OCI-LY7 (cell line): ENCODE results near the gene APEX1. TPM values are rescaled to one million over a fixed set of nuclear protein-coding genes. Genes with fewer than 3 reads are reported as not detected.
A peak's percentile ranks its signal among the peaks of the same experiment; 100 is the strongest.

Source experiments
- BruUV-seq: library from RNA; stranded (reverse); fragments of 400-500 nt; replicated peaks from 2 replicates; lab custom pipeline; 2021; lab: Mats Ljungman, UMichigan
- CTCF ChIA-PET: fragments of 300-600 bp; sonication (Branson Sonifier 250); formaldehyde crosslinking; loops from one replicate; lab custom pipeline; 2022; ENCODE audit warnings: antibody characterized with exemption; ENCODE audit not compliant: unreplicated experiment; lab: Charles Lee
- POLR2A ChIA-PET: fragments of 300-600 bp; sonication (Branson Sonifier 250); formaldehyde crosslinking; loops from one replicate; lab custom pipeline; 2022; ENCODE audit warnings: antibody characterized with exemption; lab: Charles Lee
- DNase-seq: peaks from one replicate; pipeline ENCODE4 v3.0.0-alpha.2; 2015; ENCODE audit warnings: low spot score
- H2AFZ ChIP-seq: fragments of 200-600 bp; sonication (generic), shearing (Covaris generic); 2 replicates; pipeline ENCODE4 v1.6.1; 2014; ENCODE audit warnings: mild to moderate bottlenecking, antibody characterized with exemption, low read length, moderate library complexity
- H3K27ac ChIP-seq: fragments of 200-600 bp; sonication (generic); 2 replicates; pipeline ENCODE4 v1.5.1; 2014; ENCODE audit warnings: mixed run types, low read depth, mild to moderate bottlenecking, moderate library complexity, low read length, inconsistent platforms; ENCODE audit not compliant: poor library complexity, severe bottlenecking
- H3K36me3 ChIP-seq: fragments of 200-600 bp; sonication (generic); 2 replicates; pipeline ENCODE4 v1.6.1; 2014; ENCODE audit warnings: mild to moderate bottlenecking, antibody characterized with exemption, low read length, moderate library complexity, mixed read lengths; ENCODE audit not compliant: insufficient read depth
- H3K4me1 ChIP-seq: fragments of 200-600 bp; sonication (generic); 2 replicates; pipeline ENCODE4 v1.5.1; 2014; ENCODE audit warnings: mild to moderate bottlenecking, low read length; ENCODE audit not compliant: insufficient read depth, poor library complexity, severe bottlenecking
- H3K4me2 ChIP-seq: fragments of 200-600 bp; sonication (generic); 2 replicates; pipeline ENCODE4 v1.6.1; 2014; ENCODE audit warnings: mild to moderate bottlenecking, low read length
- H3K4me3 ChIP-seq: fragments of 200-600 bp; sonication (generic); 2 replicates; pipeline ENCODE4 v1.5.1; 2014; ENCODE audit warnings: mild to moderate bottlenecking, low read depth, low read length; ENCODE audit not compliant: poor library complexity, severe bottlenecking
- H3K79me2 ChIP-seq: fragments of 200-600 bp; sonication (generic); 2 replicates; pipeline ENCODE4 v1.6.1; 2016; ENCODE audit warnings: low read depth, mild to moderate bottlenecking, low read length, moderate library complexity, mixed read lengths; ENCODE audit not compliant: insufficient read depth
- H3K9me2 ChIP-seq: fragments of 200-600 bp; sonication (generic); 2 replicates; pipeline ENCODE4 v1.6.1; 2016; ENCODE audit warnings: mild to moderate bottlenecking, low read length, mixed read lengths; ENCODE audit not compliant: insufficient read depth
- H3K9me3 ChIP-seq: fragments of 200-600 bp; sonication (generic); 2 replicates; pipeline ENCODE4 v1.6.1; 2014; ENCODE audit warnings: mild to moderate bottlenecking, mixed run types, low read length, mixed read lengths
- H4K20me1 ChIP-seq: fragments of 200-600 bp; sonication (generic); 2 replicates; pipeline ENCODE4 v1.6.1; 2014; ENCODE audit warnings: mild to moderate bottlenecking, antibody characterized with exemption, low read length, moderate library complexity, mixed read lengths; ENCODE audit not compliant: insufficient read depth
- EZH2phosphoT487 ChIP-seq: fragments of 200-600 bp; sonication (generic); IDR thresholded peaks from 2 replicates; pipeline ENCODE4 v1.6.1; 2018; ENCODE audit warnings: low read depth, borderline replicate concordance, mild to moderate bottlenecking, mixed run types, antibody characterized with exemption, low read length, moderate library complexity, mixed read lengths
- intact Hi-C: fragments of 100-400 bp; cut with micrococcal nuclease; formaldehyde crosslinking; loops from one replicate; pipeline ENCODE4 v1.10.0; 2022; ENCODE audit not compliant: unreplicated experiment
- total RNA-seq, 2 experiments: library from RNA; depleted of rRNA in 1 of 2; stranded (reverse); fragments of >200 nt in 1 of 2; shearing (Covaris generic) in 1 of 2; gene quantifications; 2 replicates each; pipeline ENCODE4 v1.2.3, GENCODE V29; 2014 to 2022
- TF ChIP-seq, protein P1 (sequence below): fragments of 200-600 bp; sonication (generic); conservative IDR thresholded peaks from 2 replicates; pipeline ENCODE4 v1.5.1; 2014; ENCODE audit warnings: mild to moderate bottlenecking, antibody characterized with exemption, low read length, moderate library complexity, mixed read lengths

APEX1 gene
- total RNA-seq, 2 experiments from 2014 or later, result 117 to 203 TPM

DNA sequence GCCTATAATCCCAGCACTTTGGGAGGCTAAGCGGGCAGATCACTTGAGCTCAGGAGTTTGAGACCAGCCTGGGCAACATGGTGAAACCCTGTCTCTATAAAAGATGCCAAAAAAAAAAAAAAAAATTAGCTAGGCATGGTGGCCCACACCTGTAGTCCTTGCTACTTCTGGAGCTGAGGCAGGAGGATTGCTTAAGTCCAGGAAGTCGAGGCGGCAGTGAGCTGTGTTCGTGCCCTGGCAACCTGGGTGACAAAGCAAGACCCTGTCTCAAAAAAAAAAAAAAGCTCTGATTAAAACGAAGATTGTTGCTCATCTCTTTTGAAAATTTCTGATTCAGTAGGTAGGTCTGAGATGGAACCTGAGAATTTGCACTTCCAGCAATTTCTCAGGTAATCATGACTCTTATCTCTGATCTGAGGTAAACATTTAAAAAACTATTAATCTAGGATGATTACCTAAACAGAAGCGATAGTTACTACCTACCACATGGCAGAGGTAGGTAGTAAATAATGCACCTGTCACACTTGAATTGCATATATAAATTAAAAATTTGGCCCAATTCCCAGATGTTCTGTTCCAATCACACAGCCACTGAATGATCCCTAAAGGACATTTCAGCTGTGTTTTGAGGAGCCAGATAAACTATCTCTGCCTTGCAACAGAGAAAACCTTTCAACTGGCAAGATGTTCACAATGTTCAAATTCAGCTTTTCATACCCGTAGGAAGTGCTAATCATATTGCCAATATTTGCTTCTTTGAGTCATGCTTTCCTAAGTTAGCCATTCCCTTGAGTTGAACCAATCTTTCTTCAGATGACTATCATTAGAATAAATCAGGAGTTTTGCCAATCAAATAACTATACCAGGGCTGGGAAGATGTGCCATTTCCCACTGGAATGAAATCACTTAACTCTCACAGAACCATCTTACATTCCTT is 37.5 kb upstream of the APEX1 start:
- Histone ChIP-seq H3K36me3 (no peaks in the 10 kb centered on the region), H3K79me2 (no peaks in the 10 kb centered on the region; the same call in 1 of the 2 replicates), H3K4me1 (peaks cover 46% of the 10 kb centered on the region), H3K4me3 (no peak overlapping the region), H3K4me2 (no peak overlapping the region), H4K20me1 (no peaks in the 10 kb centered on the region), H3K9me2 (no peaks in the 10 kb centered on the region), H2AFZ (peak overlapping the region; percentile 7; the same call in 1 of the 2 replicates), H3K9me3 (no peaks in the 10 kb centered on the region), H3K27ac (no peak overlapping the region)
- BruUV-seq, result no TSS peak
- TF ChIP-seq, protein P1, sequence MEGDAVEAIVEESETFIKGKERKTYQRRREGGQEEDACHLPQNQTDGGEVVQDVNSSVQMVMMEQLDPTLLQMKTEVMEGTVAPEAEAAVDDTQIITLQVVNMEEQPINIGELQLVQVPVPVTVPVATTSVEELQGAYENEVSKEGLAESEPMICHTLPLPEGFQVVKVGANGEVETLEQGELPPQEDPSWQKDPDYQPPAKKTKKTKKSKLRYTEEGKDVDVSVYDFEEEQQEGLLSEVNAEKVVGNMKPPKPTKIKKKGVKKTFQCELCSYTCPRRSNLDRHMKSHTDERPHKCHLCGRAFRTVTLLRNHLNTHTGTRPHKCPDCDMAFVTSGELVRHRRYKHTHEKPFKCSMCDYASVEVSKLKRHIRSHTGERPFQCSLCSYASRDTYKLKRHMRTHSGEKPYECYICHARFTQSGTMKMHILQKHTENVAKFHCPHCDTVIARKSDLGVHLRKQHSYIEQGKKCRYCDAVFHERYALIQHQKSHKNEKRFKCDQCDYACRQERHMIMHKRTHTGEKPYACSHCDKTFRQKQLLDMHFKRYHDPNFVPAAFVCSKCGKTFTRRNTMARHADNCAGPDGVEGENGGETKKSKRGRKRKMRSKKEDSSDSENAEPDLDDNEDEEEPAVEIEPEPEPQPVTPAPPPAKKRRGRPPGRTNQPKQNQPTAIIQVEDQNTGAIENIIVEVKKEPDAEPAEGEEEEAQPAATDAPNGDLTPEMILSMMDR, result no peak
- no peak for TF ChIP-seq EZH2phosphoT487
- intact Hi-C loops, result loop anchor here (5.0 kb wide), 1 partner anchor 265 kb away; the partner anchor contains the start of gene RNASE4
- CTCF ChIA-PET, result no interaction called here
- POLR2A ChIA-PET, result interaction anchor here (0.7 to 1.1 kb wide), 9 partner anchors 35 to 109 kb away, joined by 3 to 7 read pairs (median 4); partner anchors contain the start of genes APEX1, CCNB1IP1, OSGEP and PIP4P1
- DNase-seq, result peak; percentile 23

DNA sequence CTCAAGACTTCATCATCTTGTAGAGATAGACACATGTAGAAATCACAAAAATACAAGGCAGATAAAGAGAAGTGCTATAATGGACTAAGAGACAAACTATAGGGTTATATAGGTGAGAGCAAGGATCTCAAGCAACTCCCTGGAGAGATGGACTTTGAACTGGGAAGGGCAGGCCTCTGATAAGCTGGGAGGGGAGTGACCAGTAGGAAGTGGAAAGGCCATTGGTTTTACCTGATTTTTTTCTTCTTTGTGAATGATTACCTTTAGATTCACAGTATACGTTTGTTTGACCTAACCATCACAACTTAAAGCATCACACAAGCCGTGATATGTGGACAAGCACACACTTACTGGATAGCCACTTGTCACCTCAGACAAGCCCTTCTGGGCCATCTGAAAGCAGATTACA is 36.5 kb upstream of the APEX1 start:
- TF ChIP-seq, protein P1, result no peak
- no peak for TF ChIP-seq EZH2phosphoT487
- H3K9me3 ChIP-seq, result no peaks in the 10 kb centered on the region
- no peaks in the 10 kb centered on the region for H4K20me1 ChIP-seq
- ChIA-PET CTCF (no interaction called here), POLR2A (no interaction called here)
- no peak overlapping the region for H3K4me3 ChIP-seq
- intact Hi-C loops, result loop anchor here (5.0 kb wide), 1 partner anchor 264 kb away; the partner anchor contains the start of gene RNASE4
- no TSS peak for BruUV-seq
- H2AFZ ChIP-seq, result no peak overlapping the region
- H3K9me2 ChIP-seq, result no peaks in the 10 kb centered on the region
- no peaks in the 10 kb centered on the region for H3K36me3 ChIP-seq
- H3K27ac ChIP-seq, result no peak overlapping the region
- H3K79me2 ChIP-seq, result no peaks in the 10 kb centered on the region
- DNase-seq, result no peak
- no peak overlapping the region for H3K4me2 ChIP-seq
- peaks cover 50% of the 10 kb centered on the region for H3K4me1 ChIP-seq
